Ishikawa (cell line): ENCODE measurements around the gene NELL1.

Experiments
- CEBPB ChIP-seq: IDR thresholded peaks from 2 replicates; pipeline ENCODE4 v1.6.1; 2012
- CREB1 ChIP-seq: IDR thresholded peaks from 2 replicates; pipeline ENCODE4 v1.6.1; 2012; ENCODE audit warnings: low read depth
- EGR1 ChIP-seq: IDR thresholded peaks from 2 replicates; pipeline ENCODE4 v1.6.1; 2012
- EP300 ChIP-seq: IDR thresholded peaks from 2 replicates; pipeline ENCODE4 v1.6.1; 2012; ENCODE audit warnings: borderline replicate concordance
- FOXM1 ChIP-seq: IDR thresholded peaks from 2 replicates; pipeline ENCODE4 v1.6.1; 2012; ENCODE audit warnings: low read depth, borderline replicate concordance
- MAX ChIP-seq: IDR thresholded peaks from 2 replicates; pipeline ENCODE4 v1.6.1; 2012
- NFIC ChIP-seq: IDR thresholded peaks from 2 replicates; pipeline ENCODE4 v1.6.1; 2012
- RAD21 ChIP-seq: IDR thresholded peaks from 2 replicates; pipeline ENCODE4 v1.6.1; 2012; ENCODE audit warnings: low read depth
- REST ChIP-seq: IDR thresholded peaks from 2 replicates; pipeline ENCODE4 v1.6.1; 2012; ENCODE audit warnings: low read depth, mild to moderate bottlenecking
- TAF1 ChIP-seq: IDR thresholded peaks from 2 replicates; pipeline ENCODE4 v1.6.1; 2012; ENCODE audit warnings: low read depth, mild to moderate bottlenecking
- TCF12 ChIP-seq: IDR thresholded peaks from 2 replicates; pipeline ENCODE4 v1.6.1; 2012; ENCODE audit warnings: low read depth
- TEAD4 ChIP-seq: IDR thresholded peaks from 2 replicates; pipeline ENCODE4 v1.6.1; 2012
- USF1 ChIP-seq: IDR thresholded peaks from 2 replicates; pipeline ENCODE4 v1.6.1; 2012
- YY1 ChIP-seq: IDR thresholded peaks from 2 replicates; pipeline ENCODE4 v1.6.1; 2012; ENCODE audit warnings: low read depth
- ZBTB7A ChIP-seq: IDR thresholded peaks from 2 replicates; pipeline ENCODE4 v1.6.1; 2012; ENCODE audit warnings: low read depth

The NELL1 gene

GRCh38 chr11:21604564-21604963 lies 935.2 kb downstream of the NELL1 start:
- TF ChIP-seq RAD21 (no peak), TCF12 (no peak), CEBPB (no peak), ZBTB7A (no peak), YY1 (no peak), EP300 (no peak), MAX (no peak)

GRCh38 chr11:21612326-21612725 lies 942.9 kb downstream of the NELL1 start:
- TF ChIP-seq TEAD4 = no peak
- TF ChIP-seq USF1 = no peak
- TF ChIP-seq MAX = no peak
- no peak for TF ChIP-seq CREB1
- no peak for TF ChIP-seq FOXM1
- no peak for TF ChIP-seq NFIC
- no peak for TF ChIP-seq EP300
- no peak for TF ChIP-seq REST
- TF ChIP-seq TAF1 = no peak
- TF ChIP-seq EGR1 = no peak
- no peak for TF ChIP-seq CEBPB
- no peak for TF ChIP-seq TCF12
- no peak for TF ChIP-seq RAD21
- no peak for TF ChIP-seq YY1
- no peak for TF ChIP-seq ZBTB7A

GRCh38 chr11:21614961-21615360 lies 945.6 kb downstream of the NELL1 start:
- TF ChIP-seq YY1 (no peak), EP300 (no peak), USF1 (no peak), CREB1 (no peak), ZBTB7A (no peak), NFIC (no peak), TCF12 (no peak), MAX (no peak), REST (no peak)

GRCh38 chr11:21615955-21616371 lies 946.6 kb downstream of the NELL1 start:
- TF ChIP-seq CREB1 (no peak), MAX (no peak), FOXM1 (no peak), EP300 (no peak)

- no peak for TF ChIP-seq TAF1
Measured at GRCh38 chr11:21622566-21622965, 953.2 kb downstream of the NELL1 start.

- TF ChIP-seq REST (peak; percentile 46; the same call in 1 of the 2 replicates), TAF1 (no peak)
Measured at GRCh38 chr11:21622995-21623394, 953.6 kb downstream of the NELL1 start.
